Body of pancreas (tissue), 4 donors: Measurements from ENCODE around the gene PNMA6F.

Source experiments
- CTCF ChIP-seq, 7 experiments: fragments of 450-650 bp in 4 of 7; fragments of 200-600 bp in 3 of 7; sonication (generic) in 3 of 7; IDR thresholded peaks; one replicate each; pipeline ENCODE4 v1.5.1; 2016 to 2019; ENCODE audit warnings: antibody characterized with exemption in 7 of 7
- POLR2A ChIP-seq, 3 donors: fragments of 450-650 bp; IDR thresholded peaks; one replicate each; pipeline ENCODE4 v1.6.1; 2016; ENCODE audit warnings: antibody characterized with exemption in 3 of 3, mild to moderate bottlenecking in 2 of 3

- TF ChIP-seq CTCF (IDR thresholded peaks at IDR 0.05) (no peak), POLR2A (IDR thresholded peaks at IDR 0.05) (no peak)
Observed at GRCh38 chrX:153301746-153302145, 19.8 kb downstream of the PNMA6F start.
